Colonic mucosa (tissue), 4 donors: ENCODE data around the gene C11orf91. TPM values are rescaled to one million over a fixed set of nuclear protein-coding genes. Genes with fewer than 3 reads are reported as not detected.

Source experiments
- DNase-seq: peaks from one replicate; pipeline ENCODE4 v3.0.0-alpha.2; 2020
- H3K27ac ChIP-seq: fragments of 200-600 bp; one replicate; pipeline ENCODE4 v1.8.0; 2021
- H3K27me3 ChIP-seq: fragments of 200-600 bp; one replicate; pipeline ENCODE4 v1.8.0; 2021
- H3K36me3 ChIP-seq: fragments of 200-600 bp; one replicate; pipeline ENCODE4 v1.8.0; 2021
- H3K4me1 ChIP-seq: fragments of 200-600 bp; one replicate; pipeline ENCODE4 v1.8.0; 2021; ENCODE audit warnings: mild to moderate bottlenecking
- H3K4me3 ChIP-seq: fragments of 200-600 bp; one replicate; pipeline ENCODE4 v1.8.0; 2021
- H3K9ac ChIP-seq, 2 donors: one replicate each; pipeline ENCODE4 v1.7.0; 2013; ENCODE audit warnings: control low read depth in 2 of 2, low read depth in 2 of 2, low read length in 2 of 2
- H3K9me3 ChIP-seq: fragments of 200-600 bp; one replicate; pipeline ENCODE4 v1.8.0; 2021
- intact Hi-C: fragments of 100-400 bp; cut with DNase I; formaldehyde crosslinking; loops from one replicate; pipeline ENCODE4 v1.14.1; 2022
- total RNA-seq, 2 donors: library from RNA; stranded (reverse); fragmentation: NEBNext Ultra II Directional in 1 of 2; extraction: Animal tissue kit (Norgen Biotek cat#: 25700) in 1 of 2; gene quantifications; one replicate each; pipeline ENCODE4 v1.2.1, GENCODE V29; 2021
- TF ChIP-seq, protein P1 (sequence below): fragments of 200-600 bp; IDR thresholded peaks from one replicate; pipeline ENCODE4 v1.8.0; 2022; ENCODE audit warnings: antibody characterized with exemption, mild to moderate bottlenecking
- donor health status: healthy.
- donor health status: DM: no; HTN: no; CAD: no.
- donor health status: DM: no; HTN: no; CAD: no.

The C11orf91 gene
- total RNA-seq, 2 donors from 2014 or later, result not detected

- intact Hi-C loops, result no loop called here
- Histone ChIP-seq H3K9me3 (no peaks in the 10 kb centered on the region), H3K4me1 (peaks cover 13% of the 10 kb centered on the region), H3K27me3 (no peaks in the 10 kb centered on the region), H3K27ac (peak overlapping the region; percentile 79), H3K4me3 (no peak overlapping the region), H3K9ac (peak overlapping the region in 1 of 2 donors; percentile 67), H3K36me3 (no peaks in the 10 kb centered on the region)
- TF ChIP-seq, protein P1, sequence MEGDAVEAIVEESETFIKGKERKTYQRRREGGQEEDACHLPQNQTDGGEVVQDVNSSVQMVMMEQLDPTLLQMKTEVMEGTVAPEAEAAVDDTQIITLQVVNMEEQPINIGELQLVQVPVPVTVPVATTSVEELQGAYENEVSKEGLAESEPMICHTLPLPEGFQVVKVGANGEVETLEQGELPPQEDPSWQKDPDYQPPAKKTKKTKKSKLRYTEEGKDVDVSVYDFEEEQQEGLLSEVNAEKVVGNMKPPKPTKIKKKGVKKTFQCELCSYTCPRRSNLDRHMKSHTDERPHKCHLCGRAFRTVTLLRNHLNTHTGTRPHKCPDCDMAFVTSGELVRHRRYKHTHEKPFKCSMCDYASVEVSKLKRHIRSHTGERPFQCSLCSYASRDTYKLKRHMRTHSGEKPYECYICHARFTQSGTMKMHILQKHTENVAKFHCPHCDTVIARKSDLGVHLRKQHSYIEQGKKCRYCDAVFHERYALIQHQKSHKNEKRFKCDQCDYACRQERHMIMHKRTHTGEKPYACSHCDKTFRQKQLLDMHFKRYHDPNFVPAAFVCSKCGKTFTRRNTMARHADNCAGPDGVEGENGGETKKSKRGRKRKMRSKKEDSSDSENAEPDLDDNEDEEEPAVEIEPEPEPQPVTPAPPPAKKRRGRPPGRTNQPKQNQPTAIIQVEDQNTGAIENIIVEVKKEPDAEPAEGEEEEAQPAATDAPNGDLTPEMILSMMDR, result no peak
- DNase-seq, result no peak
These were observed 3.2 kb upstream of the C11orf91 start for GRCh38 chr11:33703788-33704187.

GRCh38 chr11:33703234-33703633 lies 2.6 kb upstream of the C11orf91 start:
- no peaks in the 10 kb centered on the region for H3K9me3 ChIP-seq
- peak overlapping the region; percentile 79 for H3K27ac ChIP-seq
- peak overlapping the region in 1 of 2 donors; percentile 67 for H3K9ac ChIP-seq
- no peaks in the 10 kb centered on the region for H3K27me3 ChIP-seq
- TF ChIP-seq, protein P1, result no peak
- no peak overlapping the region for H3K4me3 ChIP-seq
- intact Hi-C loops, result no loop called here
- DNase-seq, result peak; percentile 60
- H3K4me1 ChIP-seq, result peaks cover 13% of the 10 kb centered on the region
- no peaks in the 10 kb centered on the region for H3K36me3 ChIP-seq

GRCh38 chr11:33701302-33702230 lies 940 bp upstream of the C11orf91 start:
- Histone ChIP-seq H3K36me3 (no peaks in the 10 kb centered on the region), H3K27me3 (no peaks in the 10 kb centered on the region), H3K9ac (peak overlapping the region; percentile 4 to 37), H3K27ac (peak overlapping the region; percentile 79), H3K9me3 (no peaks in the 10 kb centered on the region), H3K4me3 (peak overlapping the region; percentile 45), H3K4me1 (peaks cover 13% of the 10 kb centered on the region)
- TF ChIP-seq, protein P1, result no peak
- intact Hi-C loops, result no loop called here
- no peak for DNase-seq

GRCh38 chr11:33700063-33700501 lies 544 bp downstream of the C11orf91 start:
- H3K4me1 ChIP-seq, result peaks cover 13% of the 10 kb centered on the region
- TF ChIP-seq, protein P1, result no peak

GRCh38 chr11:33699515-33700062 lies 1.0 kb downstream of the C11orf91 start:
- H3K27me3 ChIP-seq, result no peaks in the 10 kb centered on the region
- peak overlapping the region in 1 of 2 donors; percentile 54 for H3K9ac ChIP-seq
- no peaks in the 10 kb centered on the region for H3K36me3 ChIP-seq
- H3K27ac ChIP-seq, result peak overlapping the region; percentile 79
- TF ChIP-seq, protein P1, result no peak
- peak overlapping the region; percentile 45 for H3K4me3 ChIP-seq
- H3K9me3 ChIP-seq, result no peaks in the 10 kb centered on the region
- DNase-seq, result peak; percentile 82
- peaks cover 12% of the 10 kb centered on the region for H3K4me1 ChIP-seq
- intact Hi-C loops, result loop anchor here (10.0 kb wide), 1 partner anchor 535 kb away; the partner anchor contains the start of gene CSTF3

More at GRCh38 chr11:33700063-33700501, 544 bp downstream of the C11orf91 start:
- intact Hi-C loops, result no loop called here
- no peak for DNase-seq
- Histone ChIP-seq H3K36me3 (no peaks in the 10 kb centered on the region), H3K27ac (peak overlapping the region; percentile 79), H3K9me3 (no peaks in the 10 kb centered on the region), H3K9ac (peak overlapping the region in 1 of 2 donors; percentile 54), H3K4me3 (peak overlapping the region; percentile 45), H3K27me3 (no peaks in the 10 kb centered on the region)
